H1 (cell line): ENCODE measurements around the gene MYH7. TPM values are rescaled to one million over a fixed set of nuclear protein-coding genes. Genes with fewer than 3 reads are reported as not detected.

Experiments
- CTCF ChIA-PET: fragments of 300-600 bp; sonication (Branson Sonifier 250); formaldehyde crosslinking; loops from one replicate; lab custom pipeline; 2021; ENCODE audit not compliant: partially characterized antibody; lab: Charles Lee
- POLR2A ChIA-PET: fragments of 300-600 bp; sonication (Branson Sonifier 250); formaldehyde crosslinking; loops from one replicate; lab custom pipeline; 2021; ENCODE audit warnings: inconsistent platforms; ENCODE audit not compliant: partially characterized antibody; lab: Charles Lee
- DNase-seq, 2 experiments: peaks; one replicate each; pipeline versions ENCODE4 v3.0.0 to v3.0.0-alpha.2; 2010 to 2022; ENCODE audit warnings: low spot score in 2 of 2, low read depth in 1 of 2, mixed read lengths in 1 of 2
- FAIRE-seq: peaks from 2 replicates; lab custom pipeline; 2011; peaks lifted over from hg19 to GRCh38; lab: Jason Lieb, UNC
- H2AFZ ChIP-seq: 2 replicates; pipeline ENCODE4 v1.8.1; 2012; ENCODE audit warnings: low read length, inconsistent platforms
- H2AK5ac ChIP-seq: 2 replicates; pipeline ENCODE4 v1.6.1; 2013; ENCODE audit warnings: low read depth, low read length
- H2BK120ac ChIP-seq: replicated peaks from 2 replicates; pipeline ENCODE3; 2013; ENCODE audit warnings: low read depth, low read length, inconsistent platforms
- H2BK12ac ChIP-seq: 2 replicates; pipeline ENCODE4 v1.6.1; 2013; ENCODE audit warnings: low read depth, low read length
- H2BK15ac ChIP-seq: 2 replicates; pipeline ENCODE4 v1.6.1; 2013; ENCODE audit warnings: low read length
- H2BK20ac ChIP-seq: 2 replicates; pipeline ENCODE4 v1.6.1; 2013; ENCODE audit warnings: low read length
- H2BK5ac ChIP-seq: 2 replicates; pipeline ENCODE4 v1.6.1; 2013; ENCODE audit warnings: low read depth, low read length
- H3K14ac ChIP-seq: 2 replicates; pipeline ENCODE4 v1.6.1; 2013; ENCODE audit warnings: inconsistent platforms; ENCODE audit not compliant: insufficient read length
- H3K18ac ChIP-seq: 2 replicates; pipeline ENCODE4 v1.6.1; 2013; ENCODE audit warnings: low read length; ENCODE audit errors: extremely low read depth
- H3K23ac ChIP-seq: 2 replicates; pipeline ENCODE4 v1.6.1; 2013; ENCODE audit warnings: inconsistent platforms; ENCODE audit not compliant: insufficient read length
- H3K23me2 ChIP-seq: 2 replicates; pipeline ENCODE4 v1.6.1; 2013; ENCODE audit warnings: low read depth, low read length
- H3K27ac ChIP-seq: 2 replicates; pipeline ENCODE4 v1.6.1; 2011; ENCODE audit warnings: low read depth, low read length, inconsistent platforms
- H3K27me3 ChIP-seq, 4 experiments: replicated peaks in 1 of 4; 1 replicate in 1 of 4; 2 replicates in 3 of 4; pipeline versions ENCODE4 v1.6.1 to v1.8.1; 2011 to 2013; ENCODE audit warnings: low read length in 3 of 4, mild to moderate bottlenecking in 3 of 4, inconsistent platforms in 2 of 4, mixed read lengths in 2 of 4, moderate library complexity in 1 of 4; ENCODE audit not compliant: control insufficient read depth in 3 of 4, insufficient read depth in 3 of 4; ENCODE audit errors: extremely low read depth in 1 of 4
- H3K36me3 ChIP-seq, 4 experiments: 2 replicates each; pipeline versions ENCODE4 v1.6.1 to v1.8.1; 2011 to 2013; ENCODE audit warnings: mild to moderate bottlenecking in 4 of 4, low read length in 3 of 4, moderate library complexity in 2 of 4, control low read depth in 1 of 4, inconsistent platforms in 1 of 4; ENCODE audit not compliant: insufficient read depth in 4 of 4, control insufficient read depth in 2 of 4
- H3K4ac ChIP-seq: replicated peaks from 2 replicates; pipeline ENCODE3; 2013; ENCODE audit warnings: low read length, low read depth, mixed read lengths, inconsistent platforms; ENCODE audit not compliant: insufficient read length
- H3K4me1 ChIP-seq, 4 experiments: replicated peaks in 1 of 4; 1 replicate in 1 of 4; 2 replicates in 3 of 4; pipeline versions ENCODE4 v1.6.1 to v1.8.1; 2011 to 2013; ENCODE audit warnings: low read length in 3 of 4, inconsistent platforms in 2 of 4, mixed read lengths in 1 of 4; ENCODE audit not compliant: insufficient read depth in 4 of 4, control insufficient read depth in 3 of 4
- H3K4me2 ChIP-seq, 2 experiments: 2 replicates each; pipeline versions ENCODE4 v1.6.1 to v1.8.1; 2011 to 2013; ENCODE audit warnings: low read depth in 2 of 2, low read length in 2 of 2, control low read depth in 1 of 2, inconsistent platforms in 1 of 2, mild to moderate bottlenecking in 1 of 2; ENCODE audit not compliant: insufficient read depth in 1 of 2
- H3K4me3 ChIP-seq, 4 experiments: fragments of 200-600, 300-600 bp in 1 of 4; sonication (generic), shearing (Covaris generic), sonication (Bioruptor Twin) in 1 of 4; 2 replicates each; pipeline versions ENCODE4 v1.5.1 to v1.8.1; 2011 to 2016; ENCODE audit warnings: low read length in 4 of 4, low read depth in 3 of 4, control low read depth in 2 of 4, inconsistent platforms in 2 of 4, mild to moderate bottlenecking in 2 of 4, mixed read lengths in 1 of 4, moderate library complexity in 1 of 4; ENCODE audit not compliant: insufficient read depth in 2 of 4; ENCODE audit errors: extremely low read depth in 1 of 4
- H3K56ac ChIP-seq: replicated peaks from 2 replicates; pipeline ENCODE3; 2013; ENCODE audit warnings: low read depth, mild to moderate bottlenecking, mixed read lengths, low read length, inconsistent platforms; ENCODE audit not compliant: insufficient read length
- H3K79me1 ChIP-seq: 2 replicates; pipeline ENCODE4 v1.6.1; 2013; ENCODE audit warnings: low read depth, low read length, control low read depth
- H3K79me2 ChIP-seq, 2 experiments: 2 replicates each; pipeline versions ENCODE4 v1.6.1 to v1.8.1; 2012 to 2013; ENCODE audit warnings: low read length in 2 of 2, mild to moderate bottlenecking in 2 of 2, inconsistent platforms in 1 of 2; ENCODE audit not compliant: insufficient read depth in 2 of 2, control insufficient read depth in 1 of 2
- H3K9ac ChIP-seq, 4 experiments: replicated peaks in 1 of 4; 1 replicate in 1 of 4; 2 replicates in 3 of 4; pipeline versions ENCODE4 v1.6.1 to v1.8.1; 2011 to 2013; ENCODE audit warnings: low read depth in 3 of 4, low read length in 3 of 4, control low read depth in 2 of 4, mild to moderate bottlenecking in 2 of 4, moderate library complexity in 2 of 4, inconsistent platforms in 1 of 4; ENCODE audit errors: extremely low read depth in 1 of 4
- H3K9me3 ChIP-seq, 2 experiments: 2 replicates each; pipeline versions ENCODE4 v1.6.1 to v1.8.1; 2012 to 2013; ENCODE audit warnings: mild to moderate bottlenecking in 2 of 2, moderate library complexity in 2 of 2, control low read depth in 1 of 2, inconsistent platforms in 1 of 2, low read depth in 1 of 2, low read length in 1 of 2, mixed read lengths in 1 of 2; ENCODE audit not compliant: insufficient read depth in 2 of 2
- H4K20me1 ChIP-seq, 2 experiments: replicated peaks in 1 of 2; 2 replicates each; pipeline versions ENCODE3 to v1.8.1; 2011 to 2013; ENCODE audit warnings: inconsistent platforms in 2 of 2, low read length in 2 of 2, mild to moderate bottlenecking in 1 of 2; ENCODE audit not compliant: insufficient read depth in 2 of 2, control insufficient read depth in 1 of 2
- H4K5ac ChIP-seq: 2 replicates; pipeline ENCODE4 v1.6.1; 2013; ENCODE audit warnings: low read length, low read depth, mixed read lengths, inconsistent platforms; ENCODE audit not compliant: insufficient read length
- H4K8ac ChIP-seq: 2 replicates; pipeline ENCODE4 v1.8.0; 2013; ENCODE audit warnings: mild to moderate bottlenecking, moderate library complexity, low read length, inconsistent platforms; ENCODE audit not compliant: insufficient read depth; ENCODE audit errors: extremely low read depth
- H4K91ac ChIP-seq: replicated peaks from 2 replicates; pipeline ENCODE3; 2013; ENCODE audit warnings: low read length, mixed read lengths, inconsistent platforms; ENCODE audit not compliant: insufficient read length
- ASH2L ChIP-seq: fragments of 200-600, 300-600 bp; sonication (generic); IDR thresholded peaks from one replicate; pipeline ENCODE4 v1.7.1; 2017; ENCODE audit warnings: low read length
- BCL11A ChIP-seq, 2 experiments: IDR thresholded peaks; one replicate each; pipeline ENCODE4 v1.6.1; 2011; ENCODE audit warnings: low read depth in 2 of 2, low read length in 2 of 2, mild to moderate bottlenecking in 2 of 2
- CBX8 ChIP-seq: fragments of 300-800, 300-1000 bp; sonication (generic); IDR thresholded peaks from 2 replicates; pipeline ENCODE4 v1.7.1; 2016; ENCODE audit warnings: low read depth, low read length, borderline replicate concordance
- HDAC2 ChIP-seq, 2 experiments: fragments of 300-600 bp in 1 of 2; sonication (generic) in 1 of 2; IDR thresholded peaks; 2 replicates each; pipeline ENCODE4 v1.6.1; 2011 to 2012; ENCODE audit warnings: low read depth in 2 of 2, low read length in 2 of 2, mild to moderate bottlenecking in 2 of 2, moderate library complexity in 2 of 2, borderline replicate concordance in 1 of 2, inconsistent platforms in 1 of 2
- NRF1 ChIP-seq: IDR thresholded peaks from 2 replicates; pipeline ENCODE4 v1.6.1; 2011; ENCODE audit warnings: mild to moderate bottlenecking, low read depth, low read length, improper control_type of control experiment
- POLR2A ChIP-seq, 2 experiments: IDR thresholded peaks; 1 replicate in 1 of 2; 2 replicates in 1 of 2; pipeline ENCODE4 v1.6.1; 2011; ENCODE audit warnings: low read depth in 2 of 2, low read length in 2 of 2, mild to moderate bottlenecking in 2 of 2; ENCODE audit errors: control extremely low read depth in 1 of 2
- SIRT6 ChIP-seq: IDR thresholded peaks from one replicate; pipeline ENCODE4 v1.7.1; 2012; ENCODE audit warnings: low read length, inconsistent platforms
- polyA plus RNA-seq, 7 experiments: library from polyadenylated mRNA; depleted of rRNA in 3 of 7; stranded (reverse) in 5 of 7; unstranded in 2 of 7; fragments of >200 nt in 5 of 7; fragments of 200-250 nt in 2 of 7; gene quantifications; 1 replicate in 5 of 7; 2 replicates in 1 of 7; 4 replicates in 1 of 7; pipeline versions ENCODE4 v1.2.1 to v1.2.3, GENCODE V29; 2011 to 2013; ENCODE audit warnings: missing spikeins in 2 of 7, mixed read lengths in 2 of 7
- total RNA-seq: library from RNA; stranded (reverse); fragmentation: NEBNext Ultra II Directional; extraction: Animal tissue kit (Norgen Biotek cat#: 25700); gene quantifications from 2 replicates; pipeline ENCODE4 v1.2.1, GENCODE V29; 2021

MYH7 gene
- total and polyA plus RNA-seq, 2 of the 8 experiments (the other 6 are each of a cell fraction or from before 2014, with no cell fraction given): not detected

- H4K91ac ChIP-seq: no peak overlapping the region
- no peak overlapping the region for H2BK120ac ChIP-seq
- H3K23me2 ChIP-seq: no peaks in the 10 kb centered on the region
- H3K79me1 ChIP-seq: no peaks in the 10 kb centered on the region
- no peak overlapping the region for H2BK5ac ChIP-seq
- ChIA-PET CTCF (interaction anchor here (0.7 to 26.8 kb wide), 4 partner anchors 8 to 446 kb away, joined by 3 to 2092 read pairs (median 10); partner anchors contain the start of genes AP1G2, THTPA and ZFHX2), POLR2A (no interaction called here)
- no peak overlapping the region for H3K4ac ChIP-seq
- no peaks in the 10 kb centered on the region for H3K27me3 ChIP-seq
- H4K8ac ChIP-seq: no peak overlapping the region
- H3K27ac ChIP-seq: no peak overlapping the region
- H3K79me2 ChIP-seq: peaks cover 0 to under 1% of the 10 kb centered on the region in 2 experiments; a peak in 2 of 4 replicates
- H3K56ac ChIP-seq: no peak overlapping the region
- no peak overlapping the region for H2AK5ac ChIP-seq
- no peak overlapping the region for H2AFZ ChIP-seq
- no peaks in the 10 kb centered on the region for H4K20me1 ChIP-seq
- DNase-seq (no peak), FAIRE-seq (no peak)
- H2BK12ac ChIP-seq: no peak overlapping the region
- no peak for TF ChIP-seq SIRT6
- no peak for TF ChIP-seq BCL11A (IDR thresholded peaks at IDR 0.05; ENCODE audit: low read depth in 2 of 2, low read length in 2 of 2)
- TF ChIP-seq CBX8: no peak
- no peak for TF ChIP-seq HDAC2 (IDR thresholded peaks at IDR 0.05; ENCODE audit: borderline replicate concordance in 1 of 2, low read depth in 2 of 2, low read length in 2 of 2)
- no peak for TF ChIP-seq POLR2A (IDR thresholded peaks at IDR 0.05; ENCODE audit: control extremely low read depth in 1 of 2, low read depth in 2 of 2, low read length in 2 of 2)
- no peak for TF ChIP-seq NRF1
- TF ChIP-seq ASH2L: no peak
- no peak overlapping the region for H2BK15ac ChIP-seq
- no peak overlapping the region for H4K5ac ChIP-seq
- no peak overlapping the region for H3K4me2 ChIP-seq
- no peak overlapping the region for H3K18ac ChIP-seq
- no peaks in the 10 kb centered on the region for H3K36me3 ChIP-seq
- no peak overlapping the region for H2BK20ac ChIP-seq
- H3K4me1 ChIP-seq: no peaks in the 10 kb centered on the region
- H3K9ac ChIP-seq: no peak overlapping the region
- H3K9me3 ChIP-seq: peaks cover 0 to 2% of the 10 kb centered on the region in 2 experiments; a peak in 1 of 4 replicates
- no peak overlapping the region for H3K23ac ChIP-seq
- no peak overlapping the region for H3K14ac ChIP-seq
- no peak overlapping the region for H3K4me3 ChIP-seq
Measured at GRCh38 chr14:23464700-23465099, 29.2 kb upstream of the MYH7 start.
